Mesothelial cell of epicardium (in vitro differentiated cells): Measurements from ENCODE around the gene ZNF157. TPM values are rescaled to one million over a fixed set of nuclear protein-coding genes. Genes with fewer than 3 reads are reported as not detected.
"Not testable (repeated sequence)": the region's sequence is repeated elsewhere in the genome, so short reads cannot be mapped to it uniquely, and the experiment has no call there.

ENCODE experiments used
- DNase-seq, 2 experiments: peaks; one replicate each; pipeline ENCODE4 v3.0.0; 2021; ENCODE audit warnings: low spot score in 2 of 2; ENCODE audit not compliant: unreplicated experiment in 2 of 2
- H3K27ac Mint-ChIP-seq: 2 replicates; pipeline ENCODE4 v1.8.0; 2021; ENCODE audit warnings: mixed read lengths
- H3K27me3 Mint-ChIP-seq: 2 replicates; pipeline ENCODE4 v1.8.0; 2021; ENCODE audit warnings: low read depth, mixed read lengths
- H3K36me3 Mint-ChIP-seq: 2 replicates; pipeline ENCODE4 v1.8.0; 2021; ENCODE audit warnings: mixed read lengths
- H3K4me1 Mint-ChIP-seq: 2 replicates; pipeline ENCODE4 v1.8.0; 2021; ENCODE audit warnings: mixed read lengths
- H3K4me3 Mint-ChIP-seq: 2 replicates; pipeline ENCODE4 v1.8.0; 2021; ENCODE audit warnings: mild to moderate bottlenecking, moderate library complexity, mixed read lengths
- H3K9me3 Mint-ChIP-seq: 2 replicates; pipeline ENCODE4 v1.8.0; 2021; ENCODE audit warnings: mixed read lengths
- CTCF ChIP-seq: fragments of 200-600 bp; sonication (generic); IDR thresholded peaks from one replicate; pipeline ENCODE4 v1.5.0; 2021; ENCODE audit warnings: antibody characterized with exemption; ENCODE audit not compliant: unreplicated experiment
- total RNA-seq: library from RNA; stranded (reverse); gene quantifications from 3 replicates; pipeline ENCODE4 v1.2.1, GENCODE V29; 2021

The ZNF157 gene
- 0.68 to 1.1 TPM (median 0.69 TPM) in 3 replicates for total RNA-seq

GRCh38 chrX:47370278-47370677 lies at the start of gene ZNF157:
Gene ZNF157, plus strand, starts transcription at chrX:47370578. Its CDS starts 91 bp downstream, at chrX:47370669.
- DNase-seq = no peak
- H3K27ac Mint-ChIP-seq = no peak within 1 kb of the TSS
- H3K36me3 Mint-ChIP-seq = no peaks in the 10 kb centered on the region
- no peak within 1 kb of the TSS for H3K4me3 Mint-ChIP-seq
- H3K27me3 Mint-ChIP-seq = no peaks in the 10 kb centered on the region
- H3K9me3 Mint-ChIP-seq = no peaks in the 10 kb centered on the region
- TF ChIP-seq CTCF = no peak
- H3K4me1 Mint-ChIP-seq = peaks cover 4% of the 10 kb centered on the region

- Mint-ChIP-seq H3K9me3 (peaks cover 22% of the 10 kb centered on the region), H3K4me1 (peaks cover 8% of the 10 kb centered on the region), H3K36me3 (no peaks in the 10 kb centered on the region), H3K27me3 (no peaks in the 10 kb centered on the region), H3K27ac (peak overlapping the region; percentile 94), H3K4me3 (peak overlapping the region; percentile 46)
- DNase-seq = peak; percentile 68 to 74
- TF ChIP-seq CTCF = no peak
Measured at GRCh38 chrX:47321386-47321785, 49.0 kb upstream of the ZNF157 start.

GRCh38 chrX:47321823-47322371 lies 48.5 kb upstream of the ZNF157 start:
- H3K4me3 Mint-ChIP-seq = no peak overlapping the region
- peak overlapping the region; percentile 94 for H3K27ac Mint-ChIP-seq
- no peaks in the 10 kb centered on the region for H3K27me3 Mint-ChIP-seq
- no peak for DNase-seq
- no peaks in the 10 kb centered on the region for H3K36me3 Mint-ChIP-seq
- peaks cover 20% of the 10 kb centered on the region for H3K9me3 Mint-ChIP-seq
- TF ChIP-seq CTCF = no peak
- H3K4me1 Mint-ChIP-seq = peaks cover 6% of the 10 kb centered on the region

- Mint-ChIP-seq H3K27ac (no peak overlapping the region), H3K27me3 (no peaks in the 10 kb centered on the region), H3K4me3 (no peak overlapping the region), H3K4me1 (peaks cover 3% of the 10 kb centered on the region), H3K36me3 (no peaks in the 10 kb centered on the region), H3K9me3 (peaks cover 12% of the 10 kb centered on the region)
- no peak for DNase-seq
- TF ChIP-seq CTCF = no peak
Measured at GRCh38 chrX:47327902-47328301, 42.5 kb upstream of the ZNF157 start.

GRCh38 chrX:47332729-47333128 lies 37.6 kb upstream of the ZNF157 start:
- H3K36me3 Mint-ChIP-seq, H3K4me3 Mint-ChIP-seq, DNase-seq, H3K4me1 Mint-ChIP-seq, H3K27me3 Mint-ChIP-seq, H3K27ac Mint-ChIP-seq, H3K9me3 Mint-ChIP-seq: not testable (repeated sequence)

- no peak overlapping the region for H3K27ac Mint-ChIP-seq
- H3K27me3 Mint-ChIP-seq = no peaks in the 10 kb centered on the region
- no peak for DNase-seq
- no peak for TF ChIP-seq CTCF
- no peaks in the 10 kb centered on the region for H3K36me3 Mint-ChIP-seq
- H3K9me3 Mint-ChIP-seq = peaks cover 24% of the 10 kb centered on the region
- H3K4me1 Mint-ChIP-seq = no peaks in the 10 kb centered on the region
- H3K4me3 Mint-ChIP-seq = no peak overlapping the region
Measured at GRCh38 chrX:47351706-47352105, 18.7 kb upstream of the ZNF157 start.
